HG03039 (cell line): ENCODE measurements around the gene ADAMTS12.

Experiments
- ATAC-seq: cut with Tn5 transposase; IDR thresholded peaks from one replicate; pipeline ENCODE4 v1.9.1; 2021; ENCODE audit warnings: mild to moderate bottlenecking, moderate library complexity; ENCODE audit not compliant: unreplicated experiment

ADAMTS12 gene

GRCh38 chr5:33675958-33676464 is 215.8 kb downstream of the ADAMTS12 start:
- ATAC-seq = peak; percentile 63

GRCh38 chr5:33671700-33672291 is 220.0 kb downstream of the ADAMTS12 start:
- ATAC-seq = no peak

GRCh38 chr5:33662722-33663427 is 228.9 kb downstream of the ADAMTS12 start:
- ATAC-seq = no peak

GRCh38 chr5:33659526-33660169 is 232.1 kb downstream of the ADAMTS12 start:
- ATAC-seq = no peak

- ATAC-seq = no peak
Measured at GRCh38 chr5:33657804-33658440, 233.9 kb downstream of the ADAMTS12 start.

- ATAC-seq = no peak
Measured at GRCh38 chr5:33657176-33657575, 234.6 kb downstream of the ADAMTS12 start.

- no peak for ATAC-seq
Measured at GRCh38 chr5:33650911-33651310, 240.9 kb downstream of the ADAMTS12 start.

- ATAC-seq = no peak
Measured at GRCh38 chr5:33649549-33650482, 242.0 kb downstream of the ADAMTS12 start.

- no peak for ATAC-seq
Measured at GRCh38 chr5:33641744-33642505, 249.9 kb downstream of the ADAMTS12 start.

GRCh38 chr5:33639474-33639873 is 252.3 kb downstream of the ADAMTS12 start:
- no peak for ATAC-seq

GRCh38 chr5:33637011-33637410 is 254.8 kb downstream of the ADAMTS12 start:
- ATAC-seq = no peak

- ATAC-seq = no peak
Measured at GRCh38 chr5:33635582-33635981, 256.2 kb downstream of the ADAMTS12 start.

- no peak for ATAC-seq
Measured at GRCh38 chr5:33633699-33634098, 258.1 kb downstream of the ADAMTS12 start.

GRCh38 chr5:33631786-33632185 is 260.0 kb downstream of the ADAMTS12 start:
- peak; percentile 86 for ATAC-seq

- ATAC-seq = no peak
Measured at GRCh38 chr5:33631139-33631538, 260.7 kb downstream of the ADAMTS12 start.

GRCh38 chr5:33629999-33630398 is 261.8 kb downstream of the ADAMTS12 start:
- ATAC-seq = no peak

GRCh38 chr5:33628796-33629195 is 263.0 kb downstream of the ADAMTS12 start:
- no peak for ATAC-seq

GRCh38 chr5:33621514-33621913 is 270.3 kb downstream of the ADAMTS12 start:
- no peak for ATAC-seq

- ATAC-seq = no peak
Measured at GRCh38 chr5:33614039-33614438, 277.8 kb downstream of the ADAMTS12 start.

GRCh38 chr5:33612386-33612785 is 279.4 kb downstream of the ADAMTS12 start:
- ATAC-seq = no peak
